ENCODE data around the gene RTF2.
"Not testable (repeated sequence)": the region's sequence is repeated elsewhere in the genome, so short reads cannot be mapped to it uniquely, and the experiment has no call there.

Gene RTF2

GRCh38 chr20:56488566-56488965, 20.1 kb downstream of the RTF2 start:
- no peak for DNase-seq (ENCODE audit: low read depth in 2 of 2)

GRCh38 chr20:56501116-56501515, 32.7 kb downstream of the RTF2 start:
- no peak for DNase-seq (ENCODE audit: low read depth in 2 of 2)

GRCh38 chr20:56503916-56504315, 35.5 kb downstream of the RTF2 start:
- no peak for DNase-seq (ENCODE audit: low read depth in 2 of 2)

- no peak for DNase-seq (ENCODE audit: low read depth in 2 of 2)
Observed at GRCh38 chr20:56504373-56505005, 36.1 kb downstream of the RTF2 start.

GRCh38 chr20:56506103-56506502, 37.7 kb downstream of the RTF2 start:
- no peak for DNase-seq (ENCODE audit: low read depth in 2 of 2)

- DNase-seq (ENCODE audit: low read depth in 2 of 2): no peak
Observed at GRCh38 chr20:56511926-56512325, 43.5 kb downstream of the RTF2 start.

GRCh38 chr20:56513161-56514150, 45.0 kb downstream of the RTF2 start:
- DNase-seq (ENCODE audit: low read depth in 2 of 2): no peak

GRCh38 chr20:56516631-56517030, 48.2 kb downstream of the RTF2 start:
- no peak for DNase-seq (ENCODE audit: low read depth in 2 of 2)

- DNase-seq (ENCODE audit: low read depth in 2 of 2): no peak
Observed at GRCh38 chr20:56517211-56517610, 48.8 kb downstream of the RTF2 start.

- no peak for DNase-seq (ENCODE audit: low read depth in 2 of 2)
Observed at GRCh38 chr20:56517641-56518040, 49.2 kb downstream of the RTF2 start.

GRCh38 chr20:56518126-56518525, 49.7 kb downstream of the RTF2 start:
- DNase-seq (ENCODE audit: low read depth in 2 of 2): no peak

GRCh38 chr20:56518721-56519398, 50.4 kb downstream of the RTF2 start:
- DNase-seq (ENCODE audit: low read depth in 2 of 2): no peak

GRCh38 chr20:56519551-56519950, 51.1 kb downstream of the RTF2 start:
- no peak for DNase-seq (ENCODE audit: low read depth in 2 of 2)

- DNase-seq (ENCODE audit: low read depth in 2 of 2): no peak
Observed at GRCh38 chr20:56520180-56520579, 51.8 kb downstream of the RTF2 start.

- not testable (repeated sequence) for DNase-seq (ENCODE audit: low read depth in 2 of 2)
Observed at GRCh38 chr20:56520746-56521354, 52.4 kb downstream of the RTF2 start.

- no peak for DNase-seq (ENCODE audit: low read depth in 2 of 2)
Observed at GRCh38 chr20:56522311-56522710, 53.9 kb downstream of the RTF2 start.

- not testable (repeated sequence) for DNase-seq (ENCODE audit: low read depth in 2 of 2)
Observed at GRCh38 chr20:56524444-56524843, 56.0 kb downstream of the RTF2 start, which contains the start of gene FAM209A. Gene FAM209A, plus strand, starts transcription at chr20:56524744. Its CDS starts 65 bp downstream, at chr20:56524809.

GRCh38 chr20:56527521-56527920, 59.1 kb downstream of the RTF2 start:
- no peak for DNase-seq (ENCODE audit: low read depth in 2 of 2)

- DNase-seq (ENCODE audit: low read depth in 2 of 2): not testable (repeated sequence)
Observed at GRCh38 chr20:56532946-56533345, 64.5 kb downstream of the RTF2 start, which contains the start of gene FAM209B. Gene FAM209B, plus strand, starts transcription at chr20:56533246. Its CDS starts 96 bp downstream, at chr20:56533342.

GRCh38 chr20:56537997-56538396, 69.6 kb downstream of the RTF2 start:
- no peak for DNase-seq (ENCODE audit: low read depth in 2 of 2)

GRCh38 chr20:56540415-56540814, 72.0 kb downstream of the RTF2 start:
- no peak for DNase-seq (ENCODE audit: low read depth in 2 of 2)

Measured in activated CD8-positive, alpha-beta memory T cell treated with anti-CD3 and anti-CD28 coated beads for 4 hours (primary cell).